HG03432 (cell line): ENCODE measurements around the gene NMU.
"Not testable (repeated sequence)": the region's sequence is repeated elsewhere in the genome, so short reads cannot be mapped to it uniquely, and the experiment has no call there.

ENCODE experiments used
- ATAC-seq: cut with Tn5 transposase; IDR thresholded peaks from one replicate; pipeline ENCODE4 v1.9.1; 2021; ENCODE audit warnings: mild to moderate bottlenecking, moderate library complexity; ENCODE audit not compliant: unreplicated experiment

Gene NMU

DNA sequence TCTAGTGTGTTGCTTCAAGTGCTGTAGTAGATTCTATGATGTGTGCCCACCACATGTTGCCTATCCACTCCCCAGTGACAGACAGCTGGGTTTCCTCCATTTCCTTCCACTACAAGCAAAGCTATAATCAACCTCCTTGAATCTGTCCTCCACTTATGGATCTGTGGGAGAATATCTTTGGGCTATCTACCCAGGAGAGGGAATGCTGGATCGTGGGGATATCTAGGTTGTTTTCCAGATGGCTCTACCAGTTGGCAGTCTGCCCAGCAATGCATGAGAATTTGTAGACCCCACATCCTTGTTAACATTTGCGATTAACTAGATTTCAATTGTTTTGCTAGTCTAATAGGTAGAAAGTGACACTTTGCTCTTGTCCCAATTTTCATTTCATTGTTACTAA is 10.3 kb downstream of the NMU start:
- no peak for ATAC-seq

DNA sequence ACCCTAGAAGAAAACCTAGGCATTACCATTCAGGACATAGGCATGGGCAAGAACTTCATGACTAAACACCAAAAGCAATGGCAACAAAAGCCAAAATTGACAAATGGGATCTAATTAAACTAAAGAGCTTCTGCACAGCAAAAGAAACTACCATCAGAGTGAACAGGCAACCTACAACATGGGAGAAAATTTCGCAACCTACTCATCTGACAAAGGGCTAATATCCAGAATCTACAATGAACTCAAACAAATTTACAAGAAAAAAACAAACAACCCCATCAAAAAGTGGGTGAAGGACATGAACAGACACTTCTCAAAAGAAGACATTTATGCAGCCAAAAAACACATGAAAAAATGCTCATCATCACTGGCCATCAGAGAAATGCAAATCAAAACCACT is 12.0 kb downstream of the NMU start:
- ATAC-seq, result not testable (repeated sequence)

DNA sequence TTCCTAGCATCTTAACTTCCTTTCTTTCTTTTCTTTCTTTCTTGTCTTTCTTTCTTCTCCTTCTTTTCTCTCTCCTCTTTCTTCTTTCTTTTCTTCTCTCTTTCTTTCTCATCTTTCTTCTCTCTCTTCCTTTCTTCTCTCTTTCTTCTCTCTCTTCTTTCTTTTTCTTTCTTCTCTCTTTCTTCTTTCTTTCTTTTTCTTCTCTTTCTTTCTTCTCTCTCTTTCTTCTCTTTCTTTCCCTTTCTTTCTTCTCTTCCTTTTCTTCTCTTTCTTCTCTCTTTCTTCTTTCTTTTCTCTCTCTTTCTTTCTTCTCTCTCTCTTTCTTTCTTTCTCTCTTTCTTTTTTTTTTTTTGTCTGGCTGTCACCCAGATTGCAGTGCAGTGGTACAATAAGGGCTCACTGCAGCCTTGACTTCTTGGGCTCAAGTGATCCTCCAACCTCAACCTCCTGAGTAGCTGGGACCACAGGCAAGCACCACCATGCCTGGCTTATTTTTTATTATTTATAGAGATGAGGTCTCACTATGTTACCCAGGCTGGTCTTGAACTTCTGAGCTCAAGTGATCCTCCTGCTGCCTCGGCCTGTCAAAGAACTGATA is 17.5 kb downstream of the NMU start:
- ATAC-seq, result no peak

DNA sequence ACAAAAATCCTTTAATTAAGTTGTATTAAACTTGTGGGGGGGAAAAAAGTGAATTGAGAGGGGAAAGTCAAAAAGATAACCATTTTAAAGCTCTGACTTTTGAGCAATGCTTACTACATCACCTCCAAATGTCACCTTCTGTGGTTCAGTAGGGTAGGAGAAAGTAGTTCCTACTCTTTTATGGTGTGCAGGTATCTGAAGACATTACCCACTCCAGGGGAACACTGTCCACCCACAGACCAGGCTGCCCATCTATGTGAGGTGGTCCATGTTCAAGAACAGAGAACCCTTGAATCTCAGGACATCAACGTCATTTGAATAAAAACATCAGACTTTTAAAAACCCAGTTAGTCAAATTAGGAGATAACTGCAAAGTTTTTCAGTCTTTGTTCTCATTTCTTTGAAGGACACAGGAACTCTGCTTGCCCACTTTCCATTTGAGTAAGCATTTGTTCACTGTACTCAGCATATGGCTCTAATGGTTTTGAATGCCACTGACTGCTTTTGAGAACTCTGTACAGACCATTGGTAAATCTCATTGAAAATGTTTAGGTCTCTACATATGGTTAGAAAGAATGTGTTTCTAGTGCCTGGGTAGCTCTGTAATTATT is 18.4 kb downstream of the NMU start:
- ATAC-seq, result peak; percentile 100

DNA sequence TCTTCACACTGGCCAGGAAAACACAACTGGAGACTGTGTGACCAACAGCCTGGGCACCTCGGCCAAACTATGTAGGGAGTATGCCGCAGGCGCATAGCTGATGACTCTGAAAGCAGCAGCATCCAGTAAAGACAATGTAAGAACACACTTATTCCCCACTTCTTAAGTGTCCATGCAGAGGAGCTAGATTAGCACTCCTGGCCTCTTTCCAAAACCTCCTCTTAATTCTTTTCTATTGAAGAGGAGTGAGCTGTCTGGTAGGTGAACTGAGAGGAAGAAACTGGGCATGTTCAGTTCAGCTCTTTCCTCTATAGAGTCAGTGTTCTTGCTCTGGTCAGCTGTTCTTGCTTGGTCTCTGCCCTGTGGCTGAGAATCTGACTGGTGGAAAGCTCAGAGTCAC is 21.1 kb downstream of the NMU start:
- no peak for ATAC-seq

DNA sequence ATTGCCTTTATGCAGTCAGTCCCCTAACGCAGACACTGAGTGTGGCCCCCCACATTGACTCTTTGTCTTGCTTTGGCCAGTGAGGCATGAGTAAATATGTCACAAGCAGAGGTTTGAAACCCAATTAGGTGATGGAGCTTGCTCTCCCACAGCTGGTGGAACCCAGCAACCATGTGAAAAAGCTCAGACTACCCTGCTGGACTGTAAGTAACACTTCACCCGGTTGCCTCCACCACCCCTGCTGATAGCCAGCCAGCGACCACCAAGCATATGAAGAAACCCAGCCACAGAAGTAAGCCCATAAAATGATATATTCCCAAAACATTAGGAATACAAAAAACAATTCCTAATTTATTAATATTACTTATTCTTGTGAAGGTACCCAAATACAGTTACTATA is 22.5 kb downstream of the NMU start:
- no peak for ATAC-seq

DNA sequence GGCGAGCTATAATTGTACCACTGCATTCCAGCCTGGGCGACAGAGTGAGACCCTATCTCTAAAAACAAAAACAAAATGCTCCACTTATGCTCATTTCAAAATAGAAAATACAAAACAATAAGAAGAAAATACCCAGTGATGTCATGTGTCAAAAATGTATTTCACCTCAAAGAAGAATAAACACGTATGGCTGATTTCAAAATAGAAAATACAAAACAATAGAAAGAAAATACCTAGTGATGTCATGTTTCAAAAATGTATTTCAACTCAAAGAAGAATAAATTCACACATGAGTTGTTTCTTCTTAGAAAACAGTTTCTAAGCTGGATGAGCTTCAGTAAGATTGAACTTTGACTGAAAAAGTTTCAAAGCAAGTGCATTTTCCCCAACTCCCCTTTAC is 23.8 kb downstream of the NMU start:
- no peak for ATAC-seq

DNA sequence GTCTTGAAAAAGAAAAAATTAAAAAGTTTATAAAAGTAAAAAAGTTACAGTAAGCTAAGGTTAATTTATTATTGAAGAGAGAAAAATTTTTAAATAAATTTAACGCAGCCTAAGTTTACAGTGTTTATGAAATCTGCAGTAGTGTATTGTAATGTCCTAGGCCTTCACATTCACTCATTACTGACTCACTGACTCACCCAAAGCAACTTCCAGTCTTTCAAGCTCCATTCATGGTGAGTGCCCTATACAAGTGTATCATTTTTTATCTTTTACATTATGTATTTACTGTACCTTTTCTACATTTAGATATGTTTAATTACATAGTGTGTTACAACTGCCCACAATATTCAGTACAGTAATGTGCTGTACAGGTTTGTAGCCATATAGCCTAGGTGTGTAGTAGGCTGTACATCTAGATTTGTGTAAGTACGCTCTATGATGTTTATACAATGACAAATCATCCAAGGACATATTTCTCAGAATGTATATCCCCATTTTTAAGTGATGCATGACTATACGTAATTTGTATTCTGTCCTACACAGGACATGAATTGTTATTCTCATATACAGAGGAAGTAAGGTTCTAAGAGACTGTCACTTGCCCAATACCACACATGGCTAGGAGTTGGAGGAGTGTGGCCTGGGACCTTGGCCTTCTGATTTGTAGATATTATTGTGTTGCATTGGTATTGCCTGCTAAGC is 24.6 kb downstream of the NMU start:
- no peak for ATAC-seq

DNA sequence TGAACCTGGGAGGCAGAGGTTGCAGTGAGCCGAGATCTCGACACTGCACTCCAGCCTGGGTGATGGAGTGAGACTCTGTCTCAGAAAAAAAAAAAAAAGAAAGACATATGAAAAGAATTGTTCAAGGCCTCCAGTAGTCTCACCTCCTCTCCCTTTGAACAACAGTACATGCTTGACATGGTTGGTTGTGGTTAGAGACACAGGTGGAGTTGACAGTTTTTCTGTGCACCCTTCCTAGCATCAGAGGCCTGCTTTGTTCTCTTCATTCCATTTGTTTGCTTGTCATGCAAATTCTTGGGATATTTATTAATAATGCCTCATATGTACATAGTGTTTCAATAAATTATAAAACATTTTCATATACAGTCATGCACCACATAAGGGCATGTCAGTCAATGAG is 25.7 kb downstream of the NMU start:
- ATAC-seq, result no peak

DNA sequence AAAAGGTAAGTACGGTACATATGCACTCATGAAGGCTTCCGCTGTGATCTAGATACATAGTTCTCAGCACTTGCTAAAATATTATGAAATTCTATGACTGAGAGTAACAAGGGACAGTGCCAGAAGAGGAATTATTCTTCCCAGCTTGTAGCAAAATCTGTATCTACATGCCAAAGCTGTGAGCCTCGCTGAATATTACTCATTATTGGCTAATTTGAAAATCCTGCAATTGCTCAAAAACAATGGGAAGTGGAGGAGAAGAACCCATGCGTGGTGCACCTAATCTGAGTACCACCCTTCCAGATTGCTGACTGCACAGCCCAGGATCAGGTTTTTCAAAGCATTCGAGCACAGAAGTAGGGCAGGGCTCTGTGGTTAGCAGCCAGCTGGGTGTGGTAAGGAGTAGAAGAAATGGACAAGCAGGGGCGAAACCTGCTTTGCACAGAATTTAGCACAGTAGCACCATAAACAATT is 26.7 kb downstream of the NMU start:
- no peak for ATAC-seq

DNA sequence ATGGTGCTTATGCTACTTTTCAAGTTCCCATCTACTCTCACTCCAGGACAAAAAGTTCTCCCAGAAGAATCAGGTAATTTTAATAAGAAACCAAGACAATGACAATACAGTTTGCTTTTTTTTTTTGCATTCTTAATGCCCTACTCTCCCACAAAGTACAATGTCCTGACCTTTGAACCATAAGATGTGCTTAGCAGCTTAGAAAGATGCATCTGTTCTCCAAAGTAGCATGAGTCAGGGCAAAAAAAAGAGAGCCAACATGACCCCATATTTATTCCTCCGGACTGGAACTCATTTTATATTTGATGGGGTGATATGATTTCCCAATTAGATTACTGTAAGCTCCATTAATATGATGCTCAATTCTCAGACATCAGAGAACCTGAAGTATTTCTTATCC is 27.5 kb downstream of the NMU start:
- no peak for ATAC-seq

DNA sequence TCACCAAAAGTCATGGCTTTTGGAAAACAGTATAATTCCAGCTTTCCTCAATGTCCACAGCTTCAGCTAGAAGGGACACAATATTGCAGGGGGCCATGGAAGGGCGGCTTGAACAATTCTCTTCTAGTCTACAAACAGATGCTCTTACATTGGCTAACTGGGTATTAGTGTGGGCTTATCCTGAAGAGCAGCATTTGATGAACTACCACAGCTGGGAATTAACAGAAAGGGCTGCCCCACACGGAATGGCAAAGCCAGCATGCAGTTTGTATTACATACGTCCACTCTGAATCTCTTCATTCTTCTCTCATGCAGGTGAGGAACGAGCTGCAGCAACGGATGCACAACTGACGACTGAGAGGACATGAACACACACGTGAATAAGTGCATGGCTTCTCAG is 31.1 kb downstream of the NMU start:
- ATAC-seq, result no peak

DNA sequence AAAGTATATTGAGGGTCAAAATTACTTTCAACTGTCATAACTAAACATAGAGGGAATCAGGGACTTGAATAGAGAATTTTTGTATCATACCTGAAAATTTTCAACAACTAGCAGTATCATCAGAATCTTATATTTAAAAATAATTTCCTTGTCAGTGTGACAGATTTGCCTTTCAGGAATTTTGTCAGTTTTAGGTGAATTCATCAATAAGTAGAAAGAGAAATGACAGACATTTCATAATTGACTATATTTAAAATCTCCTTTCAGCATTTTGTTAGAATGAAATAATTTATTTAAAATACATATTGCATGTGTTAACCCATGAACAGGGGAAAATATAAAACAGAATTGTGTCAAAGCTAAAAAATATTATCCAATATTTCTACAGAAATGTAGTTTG is 35.5 kb downstream of the NMU start:
- no peak for ATAC-seq

DNA sequence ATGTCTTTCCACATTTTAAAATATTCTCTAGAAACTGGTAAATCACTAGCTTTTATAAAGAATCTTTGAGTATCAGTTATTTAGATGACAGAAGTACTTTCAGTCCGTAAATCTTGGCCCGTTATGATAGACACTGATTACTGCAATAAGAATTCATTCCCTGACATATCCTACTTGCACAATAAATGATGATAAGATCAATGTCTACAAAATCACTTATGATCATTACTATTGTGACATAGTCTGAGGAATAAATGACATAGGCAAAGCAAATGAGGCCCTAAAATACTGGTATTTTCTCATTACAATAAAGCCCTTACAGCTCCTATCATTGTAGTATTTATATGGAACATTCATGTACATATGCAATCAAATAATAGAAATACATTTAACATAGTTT is 37.5 kb downstream of the NMU start:
- no peak for ATAC-seq

DNA sequence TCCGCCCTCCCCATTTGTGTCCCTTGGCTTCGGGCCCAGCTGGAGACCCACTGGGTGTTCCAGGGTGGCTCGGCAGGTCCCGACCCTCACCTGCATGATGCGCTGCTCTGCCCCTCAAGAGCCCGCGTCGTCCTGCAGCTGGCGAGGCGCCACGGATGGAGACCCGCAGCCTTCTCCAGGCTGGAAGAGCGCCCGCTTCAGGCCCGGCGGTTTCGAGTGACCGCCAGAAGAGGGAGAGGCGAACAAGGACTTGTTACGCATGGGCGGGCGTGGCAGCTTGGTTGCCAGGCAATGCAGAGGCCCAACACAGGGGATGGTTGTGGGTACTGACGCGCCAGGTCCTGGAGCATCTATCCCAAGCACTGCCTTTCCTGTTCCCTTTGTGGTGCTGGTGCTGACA is 44.1 kb downstream of the NMU start, which contains the start of gene PDCL2:
TSS of gene PDCL2 (minus strand) at position 232 of the 400 bp plus-strand sequence. CDS start at position 96, 136 bp downstream.
- no peak for ATAC-seq

DNA sequence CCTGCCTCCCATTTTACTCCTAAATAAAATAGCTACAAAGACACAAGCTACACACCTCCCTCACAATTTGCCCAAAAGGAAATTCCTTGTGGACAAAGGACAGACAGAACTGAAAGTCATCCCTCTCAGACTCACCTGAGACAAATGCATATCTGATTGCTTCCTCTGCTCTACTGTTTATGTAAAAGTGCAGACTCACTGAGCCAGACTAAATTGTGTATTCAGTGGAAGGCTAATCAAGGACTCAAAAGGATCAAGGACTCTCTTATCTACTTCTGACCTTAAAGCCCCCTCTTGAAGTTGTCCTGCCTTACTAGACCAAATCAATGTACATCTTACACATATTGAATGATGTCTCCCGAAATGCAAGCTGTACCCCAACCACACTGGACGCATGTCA is 47.9 kb downstream of the NMU start:
- no peak for ATAC-seq

DNA sequence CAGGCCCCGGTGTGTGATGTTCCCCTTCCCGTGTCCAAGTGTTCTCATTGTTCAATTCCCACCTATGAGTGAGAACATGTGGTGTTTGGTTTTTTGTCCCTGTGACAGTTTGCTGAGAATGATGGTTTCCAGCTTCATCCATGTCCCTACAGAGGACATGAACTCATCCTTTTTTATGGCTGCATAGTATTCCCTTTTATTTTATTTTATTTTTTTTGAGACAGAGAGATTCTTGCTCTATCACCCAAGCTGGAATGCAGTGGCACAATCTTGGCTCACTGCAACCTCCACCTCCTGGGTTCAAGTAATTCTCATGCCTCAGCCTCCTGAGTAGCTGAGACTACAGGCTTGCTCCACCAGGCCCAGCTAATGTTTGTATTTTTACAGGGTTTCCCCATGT is 53.3 kb downstream of the NMU start:
- not testable (repeated sequence) for ATAC-seq

DNA sequence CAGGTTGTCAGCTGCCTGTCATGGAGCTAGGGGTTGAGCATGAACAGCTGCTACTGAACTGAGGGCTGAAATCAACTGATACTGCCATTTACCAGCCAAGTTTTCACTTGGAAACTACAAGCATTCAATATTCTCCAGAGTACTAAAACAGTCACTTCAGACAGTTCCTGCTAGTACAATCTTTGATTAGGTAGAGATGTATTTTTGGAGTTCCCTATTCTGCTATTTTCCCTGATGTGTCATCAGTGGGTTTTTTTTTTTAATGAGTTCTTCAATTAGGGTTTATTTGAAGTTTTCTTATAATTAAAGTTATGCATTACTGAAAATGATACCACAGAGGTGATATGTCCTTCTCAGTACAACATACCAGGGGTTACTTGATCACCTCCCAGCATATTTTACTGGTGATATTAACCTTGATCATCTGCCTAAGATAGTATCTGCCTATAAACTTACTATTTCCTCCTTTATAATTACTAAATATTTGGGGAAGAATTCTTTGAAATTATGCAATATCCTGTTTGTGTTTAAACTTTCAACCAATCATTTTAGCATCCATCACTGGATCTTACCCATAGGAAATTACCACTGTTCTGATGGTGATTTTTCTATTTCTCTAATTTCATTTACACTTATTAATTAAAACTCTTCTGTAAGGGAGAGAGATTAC is 57.6 kb downstream of the NMU start:
- no peak for ATAC-seq

DNA sequence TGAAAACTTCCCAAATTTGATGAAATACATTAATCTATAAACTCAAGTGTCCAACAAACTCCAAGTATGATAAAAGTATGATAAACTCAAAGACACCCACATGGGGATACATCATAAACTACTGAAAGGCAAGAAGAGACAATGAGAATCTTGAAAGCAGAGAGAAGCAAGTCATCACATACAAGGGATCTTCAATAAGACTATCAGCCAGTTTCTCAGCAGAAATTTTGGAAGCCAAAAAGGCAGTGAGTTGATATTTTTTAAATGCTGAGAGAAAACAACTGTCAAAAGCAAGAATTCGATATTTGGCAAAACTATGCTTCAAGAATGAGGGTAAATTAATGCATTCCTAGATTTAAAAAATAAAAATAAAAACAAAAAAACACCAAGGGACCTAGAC is 60.6 kb downstream of the NMU start:
- no peak for ATAC-seq

DNA sequence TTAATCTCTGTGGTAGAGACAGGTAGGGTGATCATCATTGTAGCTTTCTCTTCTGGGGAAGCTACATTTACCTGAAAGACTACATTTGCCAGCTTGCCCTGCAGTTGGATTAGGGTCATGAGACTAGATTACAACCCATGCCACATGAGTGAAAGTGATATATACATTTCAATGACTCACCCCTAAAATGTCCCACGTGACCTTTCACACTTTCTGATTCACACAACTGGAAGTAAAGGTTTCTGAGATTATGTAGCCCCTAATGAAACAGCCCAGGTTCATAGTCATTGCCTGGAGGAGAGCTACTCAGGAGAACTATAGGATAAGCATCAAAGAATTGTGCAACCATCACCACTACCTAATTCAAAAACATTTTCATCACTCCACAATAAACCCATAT is 61.8 kb downstream of the NMU start:
- no peak for ATAC-seq

DNA sequence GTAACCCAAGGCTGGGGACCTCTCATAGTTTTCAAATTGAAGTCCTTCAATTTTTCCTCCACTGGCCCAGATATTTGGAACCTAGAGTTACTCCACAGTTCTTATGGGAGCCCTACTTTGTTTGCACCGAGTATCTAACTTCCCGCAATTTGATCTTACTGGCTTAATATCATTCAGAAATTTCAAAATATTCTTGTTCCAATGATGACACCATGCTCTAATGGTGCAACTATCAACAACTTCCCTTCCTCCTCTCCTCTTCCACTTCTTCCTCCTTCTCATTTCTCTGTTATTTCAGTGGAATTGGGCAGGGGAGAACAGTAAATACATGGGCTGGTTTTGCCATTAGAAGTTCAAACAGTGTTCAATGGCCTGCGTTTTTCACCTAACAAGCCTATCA is 64.3 kb downstream of the NMU start:
- ATAC-seq, result no peak
